Activated T-helper 2 cell treated with anti-CD3 and anti-CD28 coated beads, Interferon-gamma antibody, Interleukin-2, Interleukin-4, amounts not matched to agents 10 μg/mL and 5 μg/mL and 100 μg/mL, durations not matched to agents 14 hours and 24 hours and 36 hours (primary cell): ENCODE results near the gene ARSI. TPM values are rescaled to one million over a fixed set of nuclear protein-coding genes. Genes with fewer than 3 reads are reported as not detected.

Experiments
- DNase-seq: peaks from one replicate; pipeline ENCODE4 v3.0.0; 2021; ENCODE audit warnings: low spot score
- H3K27ac Mint-ChIP-seq: one replicate; pipeline ENCODE4 v1.8.0; 2021; ENCODE audit warnings: mixed read lengths
- H3K27me3 Mint-ChIP-seq: one replicate; pipeline ENCODE4 v1.8.0; 2021; ENCODE audit warnings: low read depth, mixed read lengths
- H3K36me3 Mint-ChIP-seq: one replicate; pipeline ENCODE4 v1.8.0; 2021; ENCODE audit warnings: low read depth, mixed read lengths
- H3K4me1 Mint-ChIP-seq: one replicate; pipeline ENCODE4 v1.8.0; 2021; ENCODE audit warnings: low read depth, mixed read lengths
- H3K4me3 Mint-ChIP-seq: one replicate; pipeline ENCODE4 v1.8.0; 2021; ENCODE audit warnings: low read depth, mild to moderate bottlenecking, moderate library complexity, mixed read lengths
- H3K9me3 Mint-ChIP-seq: one replicate; pipeline ENCODE4 v1.8.0; 2021; ENCODE audit warnings: mixed read lengths
- intact Hi-C: fragments of 100-400 bp; cut with micrococcal nuclease; formaldehyde crosslinking; loops from one replicate; pipeline ENCODE4 v1.15.1; 2023
- total RNA-seq: library from RNA; stranded (reverse); gene quantifications from 2 replicates; pipeline ENCODE4 v1.2.3, GENCODE V29; 2022

Gene ARSI
- total RNA-seq, 1 donor from 2014 or later: not detected

- no peaks in the 10 kb centered on the region for H3K9me3 Mint-ChIP-seq
- H3K36me3 Mint-ChIP-seq: no peaks in the 10 kb centered on the region
- H3K27ac Mint-ChIP-seq: no peak overlapping the region
- peaks cover 15% of the 10 kb centered on the region for H3K4me1 Mint-ChIP-seq
- no peak for DNase-seq
- no peak overlapping the region for H3K4me3 Mint-ChIP-seq
- H3K27me3 Mint-ChIP-seq: peaks cover 5% of the 10 kb centered on the region
- intact Hi-C loops: no loop called here
Measured at GRCh38 chr5:150339841-150340240, 37.1 kb upstream of the ARSI start.

GRCh38 chr5:150339165-150339564 lies 36.5 kb upstream of the ARSI start:
- Mint-ChIP-seq H3K4me3 (no peak overlapping the region), H3K4me1 (peaks cover 15% of the 10 kb centered on the region), H3K9me3 (no peaks in the 10 kb centered on the region), H3K36me3 (no peaks in the 10 kb centered on the region), H3K27me3 (no peaks in the 10 kb centered on the region), H3K27ac (no peak overlapping the region)
- intact Hi-C loops: no loop called here
- DNase-seq: no peak

GRCh38 chr5:150338546-150338945 lies 35.8 kb upstream of the ARSI start:
- peaks cover 1% of the 10 kb centered on the region for H3K27me3 Mint-ChIP-seq
- H3K4me3 Mint-ChIP-seq: no peak overlapping the region
- no peak overlapping the region for H3K27ac Mint-ChIP-seq
- no peak for DNase-seq
- H3K36me3 Mint-ChIP-seq: no peaks in the 10 kb centered on the region
- H3K9me3 Mint-ChIP-seq: no peaks in the 10 kb centered on the region
- intact Hi-C loops: no loop called here
- H3K4me1 Mint-ChIP-seq: peaks cover 15% of the 10 kb centered on the region

- no peak overlapping the region for H3K27ac Mint-ChIP-seq
- H3K4me3 Mint-ChIP-seq: no peak overlapping the region
- intact Hi-C loops: no loop called here
- peaks cover 1% of the 10 kb centered on the region for H3K27me3 Mint-ChIP-seq
- no peak for DNase-seq
- H3K4me1 Mint-ChIP-seq: peaks cover 4% of the 10 kb centered on the region
- no peaks in the 10 kb centered on the region for H3K9me3 Mint-ChIP-seq
- H3K36me3 Mint-ChIP-seq: no peaks in the 10 kb centered on the region
Measured at GRCh38 chr5:150335778-150336177, 33.1 kb upstream of the ARSI start.

GRCh38 chr5:150333400-150333799 lies 30.7 kb upstream of the ARSI start:
- Mint-ChIP-seq H3K27ac (no peak overlapping the region), H3K4me1 (no peaks in the 10 kb centered on the region), H3K27me3 (peaks cover 1% of the 10 kb centered on the region), H3K9me3 (no peaks in the 10 kb centered on the region), H3K36me3 (no peaks in the 10 kb centered on the region), H3K4me3 (no peak overlapping the region)
- intact Hi-C loops: no loop called here
- no peak for DNase-seq

- Mint-ChIP-seq H3K4me1 (no peaks in the 10 kb centered on the region), H3K9me3 (no peaks in the 10 kb centered on the region), H3K4me3 (no peak overlapping the region), H3K27me3 (peaks cover 3% of the 10 kb centered on the region), H3K27ac (no peak overlapping the region), H3K36me3 (no peaks in the 10 kb centered on the region)
- no peak for DNase-seq
- intact Hi-C loops: no loop called here
Measured at GRCh38 chr5:150329881-150330876, 27.5 kb upstream of the ARSI start.

- DNase-seq: no peak
- H3K36me3 Mint-ChIP-seq: no peaks in the 10 kb centered on the region
- H3K4me1 Mint-ChIP-seq: no peaks in the 10 kb centered on the region
- H3K9me3 Mint-ChIP-seq: no peaks in the 10 kb centered on the region
- no peak overlapping the region for H3K4me3 Mint-ChIP-seq
- peaks cover 5% of the 10 kb centered on the region for H3K27me3 Mint-ChIP-seq
- intact Hi-C loops: no loop called here
- no peak overlapping the region for H3K27ac Mint-ChIP-seq
Measured at GRCh38 chr5:150329038-150329437, 26.3 kb upstream of the ARSI start.

GRCh38 chr5:150328515-150328914 lies 25.8 kb upstream of the ARSI start:
- intact Hi-C loops: no loop called here
- Mint-ChIP-seq H3K27ac (no peak overlapping the region), H3K27me3 (peaks cover 3% of the 10 kb centered on the region), H3K4me3 (no peak overlapping the region), H3K36me3 (no peaks in the 10 kb centered on the region), H3K4me1 (no peaks in the 10 kb centered on the region), H3K9me3 (no peaks in the 10 kb centered on the region)
- DNase-seq: no peak

- no peak for DNase-seq
- intact Hi-C loops: no loop called here
- no peaks in the 10 kb centered on the region for H3K9me3 Mint-ChIP-seq
- no peak overlapping the region for H3K27ac Mint-ChIP-seq
- H3K4me3 Mint-ChIP-seq: no peak overlapping the region
- H3K27me3 Mint-ChIP-seq: peaks cover 3% of the 10 kb centered on the region
- H3K4me1 Mint-ChIP-seq: peaks cover under 1% of the 10 kb centered on the region
- no peaks in the 10 kb centered on the region for H3K36me3 Mint-ChIP-seq
Measured at GRCh38 chr5:150327139-150327538, 24.4 kb upstream of the ARSI start.

- Mint-ChIP-seq H3K9me3 (no peaks in the 10 kb centered on the region), H3K36me3 (no peaks in the 10 kb centered on the region), H3K4me1 (peaks cover 5% of the 10 kb centered on the region), H3K27me3 (peaks cover 3% of the 10 kb centered on the region), H3K27ac (no peak overlapping the region), H3K4me3 (no peak overlapping the region)
- no peak for DNase-seq
- intact Hi-C loops: no loop called here
Measured at GRCh38 chr5:150326707-150327106, 24.0 kb upstream of the ARSI start.

GRCh38 chr5:150325426-150325825 lies 22.7 kb upstream of the ARSI start:
- no peak for DNase-seq
- H3K4me1 Mint-ChIP-seq: peaks cover 7% of the 10 kb centered on the region
- H3K27me3 Mint-ChIP-seq: peaks cover 3% of the 10 kb centered on the region
- intact Hi-C loops: no loop called here
- no peak overlapping the region for H3K4me3 Mint-ChIP-seq
- H3K36me3 Mint-ChIP-seq: no peaks in the 10 kb centered on the region
- H3K9me3 Mint-ChIP-seq: no peaks in the 10 kb centered on the region
- H3K27ac Mint-ChIP-seq: no peak overlapping the region

GRCh38 chr5:150323819-150324218 lies 21.1 kb upstream of the ARSI start:
- no peak overlapping the region for H3K27ac Mint-ChIP-seq
- intact Hi-C loops: no loop called here
- no peak for DNase-seq
- H3K4me1 Mint-ChIP-seq: peaks cover 7% of the 10 kb centered on the region
- H3K27me3 Mint-ChIP-seq: peaks cover 3% of the 10 kb centered on the region
- H3K4me3 Mint-ChIP-seq: no peak overlapping the region
- no peaks in the 10 kb centered on the region for H3K36me3 Mint-ChIP-seq
- no peaks in the 10 kb centered on the region for H3K9me3 Mint-ChIP-seq

GRCh38 chr5:150323092-150323491 lies 20.4 kb upstream of the ARSI start:
- Mint-ChIP-seq H3K4me3 (no peak overlapping the region), H3K4me1 (peaks cover 7% of the 10 kb centered on the region), H3K27me3 (peaks cover 3% of the 10 kb centered on the region), H3K9me3 (no peaks in the 10 kb centered on the region), H3K27ac (no peak overlapping the region), H3K36me3 (no peaks in the 10 kb centered on the region)
- intact Hi-C loops: no loop called here
- no peak for DNase-seq
